ENCODE data around the gene AURKB.

The AURKB gene

GRCh38 chr17:8189041-8189710 is 21.2 kb downstream of the AURKB start:
- TF ChIP-seq CTCF (IDR thresholded peaks at IDR 0.05): no peak

- TF ChIP-seq CTCF (IDR thresholded peaks at IDR 0.05): no peak
These were observed 22.0 kb downstream of the AURKB start for GRCh38 chr17:8188263-8188839.

GRCh38 chr17:8187517-8188262 is 22.7 kb downstream of the AURKB start:
- no peak for TF ChIP-seq CTCF (IDR thresholded peaks at IDR 0.05)

- no peak; the same call in 1 of the 2 replicates for TF ChIP-seq CTCF (IDR thresholded peaks at IDR 0.05)
These were observed 23.4 kb downstream of the AURKB start for GRCh38 chr17:8186787-8187516.

GRCh38 chr17:8186446-8186786 is 24.0 kb downstream of the AURKB start:
- no peak for TF ChIP-seq CTCF (IDR thresholded peaks at IDR 0.05)

GRCh38 chr17:8185582-8186445 is 24.6 kb downstream of the AURKB start:
- no peak for TF ChIP-seq CTCF (IDR thresholded peaks at IDR 0.05)
